ENCODE data around the gene CFAP20DC. TPM values are rescaled to one million over a fixed set of nuclear protein-coding genes. Genes with fewer than 3 reads are reported as not detected.

Gene CFAP20DC
- total RNA-seq, 6 donors from 2014 or later, result 0.30 to 4.3 (median 0.37) TPM; not detected in 1

- DNase-seq (no peak), ATAC-seq (ENCODE audit: low FRiP score in 2 of 2) (no peak)
- WGBS, 2 donors, result 70 to 77% methylated on average over 1 of the region's 1 CpG
- no peak overlapping the region for H3K4me3 ChIP-seq
- TF ChIP-seq CTCF (IDR thresholded peaks at IDR 0.05) (no peak), POLR2AphosphoS5 (IDR thresholded peaks at IDR 0.05) (no peak), POLR2A (IDR thresholded peaks at IDR 0.05) (no peak), EP300 (IDR thresholded peaks at IDR 0.05) (no peak)
- H3K4me1 ChIP-seq, result no peaks in the 10 kb centered on the region
- H3K27me3 ChIP-seq, result no peaks in the 10 kb centered on the region
- no peaks in the 10 kb centered on the region for H3K36me3 ChIP-seq
- no peaks in the 10 kb centered on the region for H3K9me3 ChIP-seq
- H3K27ac ChIP-seq, result no peak overlapping the region
Observed at GRCh38 chr3:59084583-59084982, 34.8 kb upstream of the CFAP20DC start.

GRCh38 chr3:59082106-59082505 lies 32.3 kb upstream of the CFAP20DC start:
- Histone ChIP-seq H3K4me3 (no peak overlapping the region), H3K27ac (no peak overlapping the region), H3K4me1 (no peaks in the 10 kb centered on the region), H3K9me3 (no peaks in the 10 kb centered on the region), H3K36me3 (no peaks in the 10 kb centered on the region), H3K27me3 (no peaks in the 10 kb centered on the region)
- no peak for ATAC-seq (ENCODE audit: low FRiP score in 2 of 2)
- TF ChIP-seq EP300 (IDR thresholded peaks at IDR 0.05), result no peak
- no peak for TF ChIP-seq CTCF (IDR thresholded peaks at IDR 0.05)
- TF ChIP-seq POLR2AphosphoS5 (IDR thresholded peaks at IDR 0.05), result no peak
- TF ChIP-seq POLR2A (IDR thresholded peaks at IDR 0.05), result no peak
- DNase-seq, result no peak
- WGBS, 2 donors, result 86 to 91% methylated on average over 4 of the region's 4 CpGs

GRCh38 chr3:59081071-59081470 lies 31.2 kb upstream of the CFAP20DC start:
- ATAC-seq (ENCODE audit: low FRiP score in 2 of 2) (no peak), DNase-seq (no peak)
- H3K27ac ChIP-seq, result no peak overlapping the region
- TF ChIP-seq CTCF (IDR thresholded peaks at IDR 0.05) (no peak), EP300 (IDR thresholded peaks at IDR 0.05) (no peak), POLR2AphosphoS5 (IDR thresholded peaks at IDR 0.05) (no peak), POLR2A (IDR thresholded peaks at IDR 0.05) (no peak)
- no peaks in the 10 kb centered on the region for H3K36me3 ChIP-seq
- no peaks in the 10 kb centered on the region for H3K4me1 ChIP-seq
- WGBS, 2 donors, result 95% methylated on average over 2 of the region's 2 CpGs
- H3K4me3 ChIP-seq, result no peak overlapping the region
- no peaks in the 10 kb centered on the region for H3K9me3 ChIP-seq
- no peaks in the 10 kb centered on the region for H3K27me3 ChIP-seq

GRCh38 chr3:59079962-59080361 lies 30.1 kb upstream of the CFAP20DC start:
- ATAC-seq (ENCODE audit: low FRiP score in 2 of 2) (no peak), DNase-seq (no peak)
- no peak overlapping the region for H3K27ac ChIP-seq
- H3K4me1 ChIP-seq, result no peaks in the 10 kb centered on the region
- 53% methylated on average over 1 of the region's 1 CpG for WGBS, 2 donors
- no peak for TF ChIP-seq POLR2A (IDR thresholded peaks at IDR 0.05)
- TF ChIP-seq POLR2AphosphoS5 (IDR thresholded peaks at IDR 0.05), result no peak
- no peak for TF ChIP-seq EP300 (IDR thresholded peaks at IDR 0.05)
- no peak for TF ChIP-seq CTCF (IDR thresholded peaks at IDR 0.05)
- no peaks in the 10 kb centered on the region for H3K9me3 ChIP-seq
- no peaks in the 10 kb centered on the region for H3K36me3 ChIP-seq
- no peak overlapping the region for H3K4me3 ChIP-seq
- no peaks in the 10 kb centered on the region for H3K27me3 ChIP-seq

- no peaks in the 10 kb centered on the region for H3K9me3 ChIP-seq
- TF ChIP-seq EP300 (IDR thresholded peaks at IDR 0.05), result no peak
- no peak for TF ChIP-seq POLR2AphosphoS5 (IDR thresholded peaks at IDR 0.05)
- no peak for TF ChIP-seq POLR2A (IDR thresholded peaks at IDR 0.05)
- TF ChIP-seq CTCF (IDR thresholded peaks at IDR 0.05), result no peak
- no peak for DNase-seq
- no peaks in the 10 kb centered on the region for H3K36me3 ChIP-seq
- no peaks in the 10 kb centered on the region for H3K27me3 ChIP-seq
- H3K4me3 ChIP-seq, result no peak overlapping the region
- no peak overlapping the region for H3K27ac ChIP-seq
- no peak for ATAC-seq (ENCODE audit: low FRiP score in 2 of 2)
- no peaks in the 10 kb centered on the region for H3K4me1 ChIP-seq
Observed at GRCh38 chr3:59074764-59075163, 24.9 kb upstream of the CFAP20DC start.
